Subcutaneous adipose tissue (tissue), 4 donors: Measurements from ENCODE around the gene HSPG2. TPM values are rescaled to one million over a fixed set of nuclear protein-coding genes. Genes with fewer than 3 reads are reported as not detected.

Experiments
- total RNA-seq, 4 donors: library from RNA; depleted of rRNA; stranded (reverse); fragments of >200 nt; gene quantifications; one replicate each; pipeline ENCODE4 v1.1.0, GENCODE V29; 2016
- TF ChIP-seq, protein P1 (sequence below): fragments of 450-650 bp; IDR thresholded peaks from one replicate; pipeline ENCODE4 v1.5.1; 2016; ENCODE audit warnings: low read depth, mild to moderate bottlenecking, control low read depth, antibody characterized with exemption, moderate library complexity

HSPG2 gene
- total RNA-seq, 4 donors from 2014 or later, result 90.5 to 556 (median 207) TPM

DNA sequence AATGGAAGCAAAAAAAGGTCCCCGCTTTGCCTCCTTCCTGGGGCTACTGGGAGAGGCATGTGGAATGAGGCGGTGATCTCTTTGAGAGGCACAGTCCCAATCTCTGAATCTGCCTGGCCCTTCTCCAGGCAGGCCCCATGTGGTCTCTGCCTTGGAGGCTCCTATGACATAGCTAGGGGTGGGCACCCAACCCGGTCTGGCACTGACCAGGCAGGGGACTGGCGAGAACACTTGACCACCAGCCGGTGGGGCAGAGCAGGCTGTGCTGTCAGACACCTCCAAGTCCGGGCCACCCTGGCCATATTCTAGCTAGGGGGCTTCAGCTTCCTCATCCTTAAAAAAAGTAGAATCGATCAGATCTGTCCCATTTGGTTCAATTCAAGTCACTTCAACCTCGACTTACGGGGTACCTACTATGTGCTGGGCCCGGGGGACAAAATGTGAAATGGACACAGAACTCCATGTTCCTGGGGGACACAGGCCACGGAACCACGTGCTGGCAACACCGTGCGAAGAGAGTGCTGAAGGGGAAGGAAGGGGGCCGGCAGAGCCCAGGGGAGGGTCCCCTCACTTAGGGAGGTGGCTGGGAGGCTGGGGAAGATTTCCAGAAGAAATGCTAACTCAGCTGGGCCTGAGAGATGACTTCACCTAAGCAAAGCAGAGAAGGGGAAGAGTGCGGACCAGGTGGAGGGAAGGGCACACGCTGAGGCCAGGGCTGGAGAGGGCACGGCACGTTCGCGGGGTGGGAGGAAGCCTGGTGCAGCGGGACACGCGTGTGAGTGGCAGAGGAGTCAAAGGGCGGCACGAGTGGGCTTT is 33.3 kb downstream of the HSPG2 start:
- TF ChIP-seq, protein P1, sequence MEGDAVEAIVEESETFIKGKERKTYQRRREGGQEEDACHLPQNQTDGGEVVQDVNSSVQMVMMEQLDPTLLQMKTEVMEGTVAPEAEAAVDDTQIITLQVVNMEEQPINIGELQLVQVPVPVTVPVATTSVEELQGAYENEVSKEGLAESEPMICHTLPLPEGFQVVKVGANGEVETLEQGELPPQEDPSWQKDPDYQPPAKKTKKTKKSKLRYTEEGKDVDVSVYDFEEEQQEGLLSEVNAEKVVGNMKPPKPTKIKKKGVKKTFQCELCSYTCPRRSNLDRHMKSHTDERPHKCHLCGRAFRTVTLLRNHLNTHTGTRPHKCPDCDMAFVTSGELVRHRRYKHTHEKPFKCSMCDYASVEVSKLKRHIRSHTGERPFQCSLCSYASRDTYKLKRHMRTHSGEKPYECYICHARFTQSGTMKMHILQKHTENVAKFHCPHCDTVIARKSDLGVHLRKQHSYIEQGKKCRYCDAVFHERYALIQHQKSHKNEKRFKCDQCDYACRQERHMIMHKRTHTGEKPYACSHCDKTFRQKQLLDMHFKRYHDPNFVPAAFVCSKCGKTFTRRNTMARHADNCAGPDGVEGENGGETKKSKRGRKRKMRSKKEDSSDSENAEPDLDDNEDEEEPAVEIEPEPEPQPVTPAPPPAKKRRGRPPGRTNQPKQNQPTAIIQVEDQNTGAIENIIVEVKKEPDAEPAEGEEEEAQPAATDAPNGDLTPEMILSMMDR, result no peak

DNA sequence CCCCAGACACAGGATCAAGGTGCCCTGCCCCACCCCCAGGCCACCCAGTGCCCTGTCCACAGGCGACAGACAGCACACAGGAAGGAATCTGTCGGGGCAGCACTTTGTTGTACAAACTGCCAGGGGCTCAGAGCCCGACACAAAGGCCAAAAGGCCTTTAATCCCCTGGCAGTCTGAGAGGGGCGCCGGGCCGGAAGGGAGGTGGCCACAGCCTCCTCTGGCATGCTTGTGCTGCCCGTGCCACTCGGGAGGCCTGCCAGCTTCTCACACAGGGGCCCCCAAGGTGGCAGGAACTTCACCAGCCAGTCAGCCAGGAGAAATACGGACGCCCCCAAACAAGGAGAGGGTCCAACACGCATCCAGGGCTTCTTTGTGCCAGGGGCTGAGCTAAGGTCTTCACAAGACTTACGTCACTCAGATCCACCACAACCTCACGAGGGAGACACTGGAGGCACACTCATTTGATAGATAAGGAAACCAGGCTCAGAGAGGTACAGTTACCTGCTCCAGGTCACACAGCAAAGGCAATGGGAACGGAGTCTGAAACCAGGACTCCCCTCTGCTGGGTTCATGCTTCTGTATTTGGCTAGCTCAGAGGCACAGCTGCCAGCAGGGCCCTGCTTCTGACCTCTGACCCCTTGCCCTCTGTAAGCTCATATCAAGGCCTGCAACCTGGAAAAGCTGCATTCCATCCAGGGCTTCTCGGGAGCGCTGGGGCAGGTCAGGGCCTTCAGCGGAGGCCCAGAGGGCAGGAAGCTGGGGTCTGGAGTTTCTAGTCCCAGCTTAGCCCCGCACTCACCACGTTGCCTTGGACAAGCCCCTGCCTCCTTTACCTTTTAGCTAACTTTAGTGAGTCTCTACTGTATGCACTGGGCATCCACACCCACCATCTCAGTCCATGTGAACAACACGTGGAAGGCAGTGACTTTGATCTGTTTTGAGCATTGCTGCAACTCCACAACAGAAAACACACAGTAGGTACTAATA is 34.8 kb downstream of the HSPG2 start:
- TF ChIP-seq, protein P1, result no peak

DNA sequence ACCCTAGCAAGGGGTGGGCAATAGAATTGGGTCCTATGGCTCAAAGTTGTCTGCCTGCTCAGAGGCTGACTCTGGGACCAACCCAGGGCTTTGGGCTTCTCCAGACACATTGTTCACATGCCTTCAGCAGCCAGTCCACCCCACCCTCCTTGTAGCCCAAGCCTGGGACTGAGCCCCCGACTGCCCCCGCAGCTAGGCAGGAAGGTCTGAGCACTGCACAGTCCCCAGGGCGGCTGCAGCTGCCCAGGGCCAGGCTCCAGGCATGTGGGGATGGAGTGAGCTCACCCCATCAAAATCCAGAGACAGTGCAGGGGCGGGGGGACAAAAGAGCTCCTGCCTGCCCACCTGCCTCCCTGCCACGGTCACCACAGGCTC is 35.6 kb downstream of the HSPG2 start:
- TF ChIP-seq, protein P1, result no peak

DNA sequence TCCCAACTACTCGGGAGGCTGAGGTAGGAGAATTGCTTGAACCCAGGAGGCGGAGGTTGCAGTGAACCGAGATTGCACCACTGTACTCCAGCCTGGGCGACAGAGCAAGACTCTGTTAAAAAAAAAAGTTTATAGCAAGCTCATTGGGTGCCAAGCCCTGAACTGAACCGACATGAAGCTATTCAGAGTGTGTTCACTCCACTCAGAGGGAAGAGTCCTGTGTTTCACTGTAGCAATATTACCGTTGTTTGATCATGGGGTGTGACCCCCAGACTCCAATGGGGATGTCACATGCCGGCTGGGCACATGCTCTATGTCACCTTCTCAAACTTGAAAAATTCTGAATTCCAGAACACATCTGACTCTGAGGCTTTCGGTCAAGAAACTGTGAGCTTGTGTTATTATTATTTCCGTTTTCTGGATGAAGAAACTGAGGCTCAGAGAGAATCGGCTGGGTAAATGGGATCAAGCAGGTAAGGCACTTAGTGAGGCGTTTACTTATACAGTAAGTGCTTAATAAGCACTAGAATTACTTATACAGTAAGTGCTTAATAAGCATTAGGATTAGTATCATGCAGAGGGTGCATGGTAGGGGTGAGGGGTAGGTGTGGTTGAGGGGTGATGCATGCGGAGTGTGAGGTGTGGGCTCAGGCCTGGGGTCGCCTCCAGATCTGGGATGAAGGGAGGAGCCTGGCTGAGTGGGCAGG is 36.2 kb downstream of the HSPG2 start:
- TF ChIP-seq, protein P1, result no peak

DNA sequence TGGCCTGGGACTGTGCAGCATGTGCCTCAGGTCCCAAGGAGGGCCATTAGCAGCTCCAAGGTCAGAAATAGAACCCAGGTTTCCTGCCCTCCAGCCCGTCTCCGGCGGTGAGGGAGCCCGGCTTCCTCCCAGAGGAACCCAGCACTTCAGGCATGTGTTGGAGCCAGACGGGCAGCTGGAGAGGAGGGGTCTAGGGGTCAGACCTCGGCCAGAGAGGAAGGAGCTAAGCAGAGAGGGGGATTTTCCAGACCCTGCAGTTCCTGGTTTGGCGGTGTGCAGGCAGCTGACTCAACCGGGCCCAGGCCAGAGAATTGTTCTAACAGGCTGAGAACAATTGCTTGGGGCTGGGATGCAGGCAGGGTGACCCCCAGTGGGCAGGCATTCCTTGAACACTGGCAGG is 37.1 kb downstream of the HSPG2 start:
- TF ChIP-seq, protein P1, result no peak

DNA sequence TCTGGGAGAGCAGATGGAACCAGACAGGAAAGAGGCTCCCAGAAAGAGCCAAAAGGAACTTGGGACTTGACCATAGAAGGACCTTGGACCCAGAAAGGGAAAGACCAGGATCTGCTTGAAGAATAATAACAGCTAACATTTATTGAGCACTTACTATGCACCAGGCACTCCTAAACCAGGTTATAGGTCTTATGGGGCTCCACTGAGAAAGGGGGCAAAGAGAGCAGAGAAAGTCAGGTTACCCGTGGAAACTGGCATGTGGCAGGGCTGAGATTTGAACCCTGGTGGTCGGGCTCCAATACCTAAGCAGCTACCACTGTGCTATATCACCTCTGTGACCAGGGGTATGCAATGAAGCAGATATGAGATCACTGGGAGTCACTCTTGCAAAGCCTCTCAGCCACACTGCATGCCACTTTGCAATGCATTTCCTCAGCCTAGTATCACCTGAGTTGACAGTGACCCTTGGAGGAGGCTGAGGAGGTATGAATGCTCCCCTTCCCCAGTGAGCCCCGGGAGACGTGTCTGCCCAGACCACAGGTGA is 37.8 kb downstream of the HSPG2 start:
- TF ChIP-seq, protein P1, result no peak
